NCI-H524 (cell line): ENCODE results near the gene TBC1D9.

ENCODE experiments used
- DNase-seq, 2 experiments: peaks; one replicate each; lab custom pipeline; 2025; lab: John Stamatoyannopoulos, UW

The TBC1D9 gene

DNA sequence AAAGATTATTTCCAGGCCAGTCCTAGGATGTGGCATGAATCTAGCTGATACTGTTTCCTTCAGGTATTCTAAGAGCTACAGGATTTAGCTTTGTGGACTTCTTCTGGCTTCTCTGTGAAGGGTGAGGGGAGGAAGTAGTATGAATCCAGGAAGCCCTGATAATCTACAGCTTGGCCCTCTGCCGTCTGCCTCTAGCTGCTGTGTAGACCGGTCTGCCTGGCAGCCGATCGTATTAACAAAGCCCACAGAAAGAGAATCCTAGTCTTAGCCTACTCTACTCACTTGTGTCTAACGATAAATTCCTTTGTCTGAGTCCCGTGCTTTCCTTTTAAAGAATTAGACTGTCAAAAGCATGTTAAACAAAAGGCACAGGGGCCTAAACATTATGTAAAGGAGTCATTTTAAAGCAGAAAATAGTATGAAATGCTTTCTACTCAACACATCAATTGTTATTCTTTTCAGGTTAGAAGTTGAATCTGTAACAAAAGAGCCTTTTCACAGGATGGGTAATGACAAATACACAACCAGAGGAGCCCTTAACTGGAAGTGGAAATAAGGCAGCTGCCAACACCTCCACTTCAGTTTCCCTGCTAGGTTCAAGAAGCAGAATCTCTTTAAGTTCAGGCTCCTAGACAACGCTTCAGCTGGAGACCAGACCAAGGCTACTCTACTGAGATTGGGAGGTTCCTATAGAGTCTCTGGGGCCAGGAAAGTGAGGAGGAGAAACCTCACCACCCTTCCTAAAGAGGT is 138.5 kb downstream of the TBC1D9 start:
- no peak for DNase-seq

DNA sequence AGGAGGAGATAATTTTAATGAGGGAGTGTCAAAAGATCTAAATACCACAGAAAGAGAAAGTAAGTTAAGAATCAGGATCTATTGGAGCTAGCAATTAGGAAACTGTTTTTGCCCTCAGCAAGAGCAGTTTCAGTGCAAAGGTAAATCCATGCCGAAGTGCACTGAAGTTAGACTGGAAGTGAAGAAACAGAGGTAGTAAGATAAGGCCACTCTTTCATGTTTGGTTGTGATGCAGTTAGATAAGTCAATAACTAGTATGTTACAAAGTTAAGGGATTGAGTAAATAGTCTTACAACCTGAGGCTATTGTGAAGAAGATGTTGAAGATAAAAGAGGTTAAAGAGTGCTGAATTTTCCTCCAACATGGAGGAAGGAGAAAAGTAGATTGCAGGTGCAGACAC is 140.7 kb downstream of the TBC1D9 start:
- DNase-seq = no peak

DNA sequence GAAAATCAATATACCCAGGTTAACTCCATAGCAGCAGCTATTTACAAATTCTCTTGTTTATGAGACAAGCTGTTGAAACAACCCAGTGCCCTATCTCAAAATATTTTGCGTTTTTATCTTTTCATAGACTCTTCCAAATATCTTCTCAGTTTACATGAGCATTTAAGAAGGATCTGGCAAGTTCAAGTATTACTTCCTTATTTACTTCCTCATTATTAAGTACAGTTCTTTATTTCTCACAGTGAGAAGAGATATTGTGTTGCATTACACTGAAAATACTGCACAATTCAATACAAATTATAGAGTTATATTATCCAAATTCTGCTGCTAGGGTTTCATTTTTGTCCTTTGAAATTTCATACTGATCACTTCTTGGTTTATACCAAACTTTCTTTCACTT is 143.8 kb downstream of the TBC1D9 start:
- DNase-seq = no peak

DNA sequence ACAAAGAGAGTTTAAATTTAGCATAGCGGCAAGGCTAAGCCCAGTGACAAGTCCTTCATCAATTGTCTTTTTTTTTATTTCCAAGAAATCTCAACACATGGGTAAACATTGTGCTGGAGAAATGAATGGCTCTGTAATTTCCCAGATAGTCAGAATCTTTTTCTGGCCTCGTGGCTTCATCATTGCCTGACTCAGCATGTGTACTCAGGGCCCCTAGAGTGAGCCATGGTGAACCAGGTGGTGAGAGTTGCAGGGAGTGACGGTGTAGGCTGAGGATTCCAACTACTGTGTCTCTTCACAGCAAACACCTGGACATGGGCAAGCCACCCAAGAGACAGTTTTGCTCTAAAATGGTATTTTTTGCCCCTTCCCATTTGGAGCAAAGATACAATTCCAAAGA is 144.3 kb downstream of the TBC1D9 start:
- DNase-seq = no peak

DNA sequence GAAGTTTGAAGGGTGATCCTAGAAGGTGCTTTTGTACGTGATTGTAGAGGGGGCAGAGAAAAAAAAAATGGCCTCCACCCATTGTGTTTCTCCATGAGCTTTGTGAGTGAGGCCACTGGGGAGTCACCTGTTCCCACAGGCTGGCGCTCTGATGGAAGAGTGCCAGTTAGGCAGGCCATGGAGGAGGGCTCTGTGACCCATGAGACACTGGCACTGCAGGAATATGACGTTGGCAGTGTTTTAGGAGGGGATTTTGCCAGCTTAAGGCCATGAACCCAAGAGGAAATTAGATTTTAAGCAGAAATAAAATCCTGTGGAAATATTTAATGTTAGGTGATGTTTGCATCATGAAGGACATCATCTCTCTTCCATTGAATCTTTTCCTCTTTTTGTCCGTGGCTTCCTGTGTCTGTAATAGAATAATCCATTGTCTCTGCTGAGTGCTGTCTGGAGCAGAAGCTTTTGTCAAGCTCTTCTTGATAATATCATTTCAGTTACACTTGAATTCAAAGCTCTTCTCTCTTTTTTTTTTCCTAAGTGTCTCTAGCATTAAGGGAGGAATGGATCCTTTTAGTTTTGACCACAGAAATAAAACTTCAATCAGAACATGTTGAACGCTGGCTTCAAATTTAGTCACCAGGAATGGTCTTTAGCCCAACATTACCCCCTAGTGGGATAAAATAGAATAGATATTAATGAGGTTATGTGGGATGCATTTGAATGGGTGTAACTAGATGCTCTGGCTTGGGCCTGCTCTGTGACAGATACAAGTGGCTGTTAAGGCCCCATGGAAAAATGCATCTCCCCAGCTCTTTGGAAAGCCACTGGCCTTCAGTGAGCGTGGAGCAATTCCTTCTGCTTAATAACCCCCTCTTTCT is 146.4 kb downstream of the TBC1D9 start:
- DNase-seq = peak; percentile 29 to 66

DNA sequence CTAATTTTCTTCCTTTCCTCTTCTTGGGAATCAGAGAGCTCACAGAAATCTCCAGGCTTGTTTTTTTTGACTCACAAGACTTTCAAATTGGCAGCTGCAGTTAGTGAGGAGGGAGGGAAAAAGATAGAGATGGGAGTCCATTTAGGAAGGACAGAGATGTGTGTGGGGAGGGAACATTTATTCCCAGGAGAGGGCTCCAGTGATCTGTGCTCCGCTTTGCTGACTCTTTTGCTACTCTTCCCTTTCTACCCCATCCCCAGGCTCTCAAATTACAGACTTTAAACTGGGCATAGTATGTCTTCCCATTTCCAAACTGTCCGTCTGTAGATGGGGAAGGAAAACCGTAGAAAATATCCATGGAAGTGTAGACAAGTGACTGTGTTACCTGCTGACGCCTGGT is 148.3 kb downstream of the TBC1D9 start:
- no peak for DNase-seq

DNA sequence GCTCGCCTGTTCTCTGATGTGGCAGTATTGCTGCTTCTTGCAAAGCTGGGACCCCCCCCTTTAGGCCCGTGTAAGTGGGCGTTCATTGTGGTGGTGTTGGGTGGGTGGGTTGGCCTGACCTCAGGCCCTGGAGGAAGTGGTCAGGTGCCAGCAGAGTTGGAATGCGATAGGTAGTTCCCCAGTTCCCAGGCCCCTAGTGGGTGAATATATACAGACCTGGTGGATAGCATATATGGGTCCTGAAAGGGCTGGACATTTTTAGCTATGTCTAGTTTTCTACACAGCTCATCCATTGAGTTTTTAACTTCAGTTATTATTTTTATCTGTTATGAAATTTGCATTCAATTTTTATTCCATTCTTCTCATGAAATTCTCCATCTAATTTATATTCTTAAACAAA is 151.6 kb downstream of the TBC1D9 start:
- no peak for DNase-seq

DNA sequence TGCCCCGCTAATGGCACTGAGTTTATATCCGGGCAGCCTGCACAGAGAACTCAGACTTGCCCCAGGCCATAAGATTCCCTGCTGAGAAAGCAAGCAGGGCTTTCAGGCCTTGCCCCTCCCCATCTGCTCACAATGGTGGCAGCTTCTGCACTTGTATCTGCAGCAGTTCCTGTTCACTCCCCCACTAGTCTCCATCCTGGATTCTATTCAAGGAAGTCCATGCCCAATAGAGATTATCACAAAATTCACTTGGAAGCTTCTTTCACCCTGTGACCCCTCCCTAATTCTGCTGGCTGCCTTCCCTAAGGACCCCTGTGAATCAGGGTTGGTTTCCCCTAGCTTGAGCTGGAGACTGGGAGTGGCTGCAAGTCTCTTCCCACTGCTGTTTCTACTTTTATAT is 152.9 kb downstream of the TBC1D9 start:
- DNase-seq = no peak

DNA sequence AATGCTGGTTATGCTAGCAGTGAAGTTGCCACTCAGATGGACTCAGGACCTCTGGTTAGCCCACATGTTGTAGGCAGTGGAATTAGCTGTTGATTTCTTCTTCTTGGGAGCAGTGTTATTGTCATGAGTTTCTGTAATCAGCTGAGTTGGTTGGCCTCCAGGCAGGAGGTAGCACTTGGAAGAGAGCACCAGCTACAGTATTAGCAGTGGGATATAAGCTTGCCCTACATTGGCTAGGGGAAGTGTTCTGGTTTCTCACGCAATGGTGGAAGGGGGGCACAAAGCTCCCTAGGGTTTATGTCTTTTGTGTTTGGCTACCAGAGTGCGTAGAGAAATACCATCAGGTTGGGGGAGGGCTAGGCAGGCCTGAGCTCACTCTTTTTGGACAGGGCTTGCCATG is 153.5 kb downstream of the TBC1D9 start:
- no peak for DNase-seq

DNA sequence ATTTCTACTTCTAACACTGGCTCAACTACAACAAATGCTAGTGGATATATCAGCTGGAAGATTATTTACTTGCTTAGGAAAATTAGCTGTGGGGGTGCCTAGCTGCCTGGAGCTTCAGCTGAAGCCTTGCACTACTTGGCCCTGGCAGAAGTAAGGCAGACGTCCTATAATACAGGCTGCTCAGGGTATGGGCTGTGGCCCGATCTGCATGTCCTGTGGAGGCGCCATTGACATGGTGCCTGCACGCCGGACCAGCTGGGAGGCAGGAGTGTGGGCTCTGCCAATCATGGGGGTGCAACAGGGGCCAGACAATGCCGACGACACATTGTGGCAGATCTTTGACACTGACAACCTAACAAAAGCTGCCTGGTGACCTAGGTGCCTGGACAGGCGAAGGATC is 155.8 kb downstream of the TBC1D9 start:
- no peak for DNase-seq

DNA sequence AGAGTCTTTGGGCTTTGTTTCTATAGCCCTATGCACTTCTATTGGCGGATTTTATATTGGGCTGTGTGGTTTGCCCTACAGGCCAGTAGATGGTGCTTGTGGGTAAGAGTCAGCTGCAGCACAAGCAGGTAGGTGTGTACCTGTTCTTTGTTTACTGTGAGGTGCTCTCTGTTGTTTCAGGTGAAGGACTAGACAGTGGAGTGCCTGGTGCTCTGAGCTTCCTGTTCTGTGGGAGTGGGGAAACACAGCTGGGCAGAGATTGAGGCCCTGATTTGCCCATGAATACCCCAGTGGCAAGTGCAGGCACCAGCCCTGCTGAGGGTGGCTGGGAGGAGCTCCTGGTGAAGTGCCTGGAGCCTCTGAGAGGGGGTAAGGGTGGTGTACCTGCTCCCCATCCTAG is 161.1 kb downstream of the TBC1D9 start:
- DNase-seq = no peak

DNA sequence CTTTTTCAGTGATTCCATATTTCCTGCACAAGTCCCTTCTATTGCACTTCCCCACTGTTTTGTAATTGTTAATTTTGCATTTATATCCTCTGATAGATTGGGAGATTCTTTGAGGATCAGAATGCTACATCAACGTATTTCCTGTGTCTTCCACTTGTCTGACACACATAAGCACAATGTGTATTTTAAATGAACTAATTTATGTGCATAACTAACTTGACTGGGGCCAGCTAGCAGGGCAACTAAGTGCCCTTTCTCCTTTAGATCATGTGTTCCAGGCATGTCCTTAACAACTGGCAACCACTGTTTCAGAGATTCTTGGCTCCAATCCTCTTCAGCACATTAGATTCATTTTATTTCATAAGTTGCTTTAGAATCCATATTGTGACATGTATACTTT is 171.7 kb downstream of the TBC1D9 start:
- no peak for DNase-seq

DNA sequence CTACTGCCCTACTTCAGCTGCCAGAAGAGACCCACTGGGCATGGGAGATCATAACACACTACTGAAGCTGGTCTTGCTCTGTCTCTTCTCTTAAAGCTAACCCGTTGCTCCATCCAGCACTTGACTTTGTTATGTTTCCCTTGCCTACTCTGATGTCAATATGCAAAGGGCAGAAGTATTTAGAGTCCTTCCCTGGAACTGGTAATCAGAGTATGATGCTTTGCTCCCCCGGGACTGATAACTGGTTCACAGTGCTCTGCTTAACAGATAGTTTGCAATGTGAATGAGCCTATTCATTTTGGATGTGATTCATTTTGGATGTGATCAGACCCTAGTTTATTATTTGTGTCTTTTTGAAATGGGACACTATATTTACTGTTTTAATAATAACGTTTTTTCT is 175.1 kb downstream of the TBC1D9 start:
- no peak for DNase-seq

DNA sequence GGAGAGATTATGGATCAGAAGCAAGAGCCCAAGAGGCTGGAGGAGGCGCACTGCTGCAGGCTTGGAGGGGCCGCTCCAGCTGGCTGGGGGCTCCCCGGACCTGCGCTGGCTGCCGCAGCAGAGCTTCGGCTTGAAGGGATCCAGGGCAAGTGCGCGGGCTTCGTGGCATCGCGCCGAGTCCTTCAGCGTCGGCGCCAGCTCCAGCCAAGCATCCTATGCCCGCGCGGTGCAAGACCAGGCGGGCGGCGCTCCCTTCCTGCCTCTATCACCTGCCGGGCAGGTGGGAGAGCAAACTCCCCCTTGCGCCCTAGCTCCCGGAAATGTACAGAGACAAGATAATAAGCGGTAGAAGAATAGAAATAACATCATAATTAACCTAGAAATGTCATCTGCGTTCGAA is 176.9 kb downstream of the TBC1D9 start:
- peak in 1 of 2 experiments; percentile 40 for DNase-seq

DNA sequence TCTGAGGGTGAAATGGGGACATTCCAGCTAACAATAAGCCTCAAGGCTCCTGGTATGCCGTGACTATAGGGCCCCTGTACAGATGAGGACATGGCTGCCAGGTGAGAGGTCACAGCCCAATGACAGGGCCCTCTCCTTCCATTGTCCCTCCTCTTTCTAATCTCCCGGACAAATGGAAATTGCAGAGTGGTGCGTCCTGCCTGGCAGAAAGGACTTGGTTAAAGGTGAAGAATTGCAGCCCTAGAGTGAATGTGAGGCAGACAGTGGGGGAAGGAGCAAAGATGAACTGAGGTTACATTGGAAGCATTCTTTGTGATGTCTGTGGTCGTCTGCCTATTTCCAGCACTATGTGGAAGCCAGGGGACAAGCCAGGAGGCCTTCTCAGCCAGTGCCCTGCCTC is 180.7 kb downstream of the TBC1D9 start:
- DNase-seq = no peak

DNA sequence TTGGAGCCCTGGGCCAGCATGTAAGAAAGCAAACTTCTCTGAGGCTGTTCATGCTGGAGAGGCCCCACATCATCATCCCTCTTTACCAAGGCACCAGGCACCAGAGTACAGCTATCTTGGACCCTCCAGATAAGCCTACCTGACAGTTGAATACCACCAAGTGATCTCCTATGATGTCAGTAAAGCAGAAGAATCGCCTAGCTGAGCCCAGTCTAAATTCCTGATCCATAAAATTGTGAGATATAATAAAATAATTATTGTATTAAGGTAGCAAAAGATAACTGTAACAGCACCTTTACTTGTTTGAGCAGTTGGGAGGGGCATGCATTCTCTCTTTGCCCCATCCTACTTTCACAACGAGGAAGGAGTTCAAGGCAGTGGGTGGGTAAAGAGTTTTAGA is 184.6 kb downstream of the TBC1D9 start:
- no peak for DNase-seq
